GM12801 (cell line): Measurements from ENCODE around the gene ZNF277.

Experiments
- TF ChIP-seq, protein P1 (sequence below): IDR thresholded peaks from one replicate; pipeline ENCODE4 v1.5.1; 2011; ENCODE audit warnings: control low read depth; ENCODE audit not compliant: insufficient read length; ENCODE audit errors: extremely low read depth

ZNF277 gene

DNA sequence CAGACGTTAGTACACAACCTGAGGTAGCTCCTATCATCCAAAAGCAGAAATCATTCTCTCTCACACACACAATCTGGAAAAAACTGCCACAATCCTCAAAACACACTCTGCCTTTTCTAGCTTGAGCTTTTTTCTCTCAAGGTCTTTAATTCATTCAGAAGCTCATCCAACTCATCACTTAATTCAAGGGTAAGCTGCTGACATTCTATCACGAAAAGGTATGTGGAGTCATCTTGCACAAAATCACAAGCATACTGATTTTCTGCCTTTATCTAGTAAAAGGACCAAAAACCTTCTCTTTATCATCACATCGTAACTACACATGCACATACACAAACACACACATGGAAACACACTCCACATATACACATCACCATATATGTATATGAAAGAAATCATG is 32.3 kb upstream of the ZNF277 start:
- TF ChIP-seq, protein P1, sequence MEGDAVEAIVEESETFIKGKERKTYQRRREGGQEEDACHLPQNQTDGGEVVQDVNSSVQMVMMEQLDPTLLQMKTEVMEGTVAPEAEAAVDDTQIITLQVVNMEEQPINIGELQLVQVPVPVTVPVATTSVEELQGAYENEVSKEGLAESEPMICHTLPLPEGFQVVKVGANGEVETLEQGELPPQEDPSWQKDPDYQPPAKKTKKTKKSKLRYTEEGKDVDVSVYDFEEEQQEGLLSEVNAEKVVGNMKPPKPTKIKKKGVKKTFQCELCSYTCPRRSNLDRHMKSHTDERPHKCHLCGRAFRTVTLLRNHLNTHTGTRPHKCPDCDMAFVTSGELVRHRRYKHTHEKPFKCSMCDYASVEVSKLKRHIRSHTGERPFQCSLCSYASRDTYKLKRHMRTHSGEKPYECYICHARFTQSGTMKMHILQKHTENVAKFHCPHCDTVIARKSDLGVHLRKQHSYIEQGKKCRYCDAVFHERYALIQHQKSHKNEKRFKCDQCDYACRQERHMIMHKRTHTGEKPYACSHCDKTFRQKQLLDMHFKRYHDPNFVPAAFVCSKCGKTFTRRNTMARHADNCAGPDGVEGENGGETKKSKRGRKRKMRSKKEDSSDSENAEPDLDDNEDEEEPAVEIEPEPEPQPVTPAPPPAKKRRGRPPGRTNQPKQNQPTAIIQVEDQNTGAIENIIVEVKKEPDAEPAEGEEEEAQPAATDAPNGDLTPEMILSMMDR: no peak

GRCh38 chr7:112176241-112176640 is 30.3 kb upstream of the ZNF277 start:
- TF ChIP-seq, protein P1: no peak

GRCh38 chr7:112176693-112177415 is 29.6 kb upstream of the ZNF277 start:
- TF ChIP-seq, protein P1: no peak

- TF ChIP-seq, protein P1: no peak
Observed at GRCh38 chr7:112180223-112180622, 26.3 kb upstream of the ZNF277 start.

- TF ChIP-seq, protein P1: no peak
Observed at GRCh38 chr7:112182749-112183148, 23.7 kb upstream of the ZNF277 start.

DNA sequence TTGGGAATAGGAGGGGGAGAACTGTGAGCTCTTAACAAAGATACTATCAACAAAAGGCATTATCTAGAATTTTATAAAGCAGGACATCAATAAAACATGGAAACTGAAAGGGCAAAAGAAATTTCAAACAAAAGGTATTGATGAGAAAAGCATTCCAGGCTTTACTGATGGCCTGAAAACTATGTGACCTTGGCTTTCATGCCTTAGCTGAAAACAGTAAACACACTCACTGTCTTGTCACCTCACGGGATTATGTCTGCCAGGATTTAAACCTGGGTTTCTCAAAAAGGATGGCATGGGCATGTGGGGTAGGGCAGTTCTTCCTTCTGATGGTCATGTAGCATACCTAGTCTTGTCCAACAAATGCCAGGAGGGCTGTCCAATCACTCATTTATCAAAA is 23.2 kb upstream of the ZNF277 start:
- TF ChIP-seq, protein P1: no peak

GRCh38 chr7:112184455-112184854 is 22.0 kb upstream of the ZNF277 start:
- TF ChIP-seq, protein P1: no peak
